HG03354 (cell line): Measurements from ENCODE around the gene MTCL1.

Source experiments
- ATAC-seq: cut with Tn5 transposase; IDR thresholded peaks from one replicate; pipeline ENCODE4 v1.9.1; 2021; ENCODE audit warnings: mild to moderate bottlenecking; ENCODE audit not compliant: unreplicated experiment, poor library complexity, severe bottlenecking

Gene MTCL1

DNA sequence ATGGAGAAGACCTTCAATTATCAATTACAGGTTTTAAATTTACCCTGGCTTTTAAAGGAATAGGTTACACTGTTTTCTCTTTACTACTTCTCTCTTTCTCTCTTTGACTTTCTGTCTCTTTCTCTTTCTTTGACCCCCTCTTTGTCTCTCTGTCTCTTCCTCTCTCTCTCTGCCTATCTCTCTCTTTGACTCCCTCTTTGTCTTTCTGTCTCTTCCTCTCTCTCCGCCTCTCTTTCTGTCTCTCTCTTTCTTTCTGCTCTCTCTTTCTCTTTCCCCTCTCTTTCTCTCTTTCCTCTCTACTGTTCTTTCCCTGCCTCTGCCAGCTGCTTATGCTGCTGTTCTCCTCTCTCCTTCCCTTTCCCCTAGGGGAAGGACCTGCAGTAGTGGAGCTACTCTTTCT lies 175.7 kb downstream of the MTCL1 start:
- ATAC-seq = no peak
